Kidney (tissue), 14 donors: ENCODE measurements around the gene DNAJC5G. TPM values are rescaled to one million over a fixed set of nuclear protein-coding genes. Genes with fewer than 3 reads are reported as not detected.

Source experiments
- DNase-seq, 5 donors: peaks; one replicate each; pipeline ENCODE4 v3.0.0-alpha.2; 2013 to 2020
- FAIRE-seq: peaks from 2 replicates; lab custom pipeline; 2012; peaks lifted over from hg19 to GRCh38; lab: Jason Lieb, UNC
- H3K27ac ChIP-seq, 2 donors: one replicate each; pipeline ENCODE4 v1.7.0; 2013; ENCODE audit warnings: low read depth in 2 of 2, low read length in 2 of 2, inconsistent platforms in 1 of 2
- H3K27me3 ChIP-seq: one replicate; pipeline ENCODE4 v1.7.1; 2013; ENCODE audit warnings: low read length, inconsistent platforms; ENCODE audit not compliant: control insufficient read depth, insufficient read depth
- H3K36me3 ChIP-seq, 3 donors: one replicate each; pipeline versions ENCODE4 v1.7.0 to v1.7.1; 2013; ENCODE audit warnings: low read length in 3 of 3, control low read depth in 1 of 3, inconsistent platforms in 1 of 3; ENCODE audit not compliant: insufficient read depth in 3 of 3, control insufficient read depth in 2 of 3
- H3K4me1 ChIP-seq, 3 donors: one replicate each; pipeline versions ENCODE4 v1.7.0 to v1.7.1; 2013; ENCODE audit warnings: low read length in 3 of 3, inconsistent platforms in 1 of 3, low read depth in 1 of 3; ENCODE audit not compliant: control insufficient read depth in 2 of 3, insufficient read depth in 2 of 3
- H3K4me3 ChIP-seq, 3 donors: one replicate each; pipeline versions ENCODE4 v1.7.0 to v1.8.1; 2013; ENCODE audit warnings: low read length in 3 of 3, control low read depth in 1 of 3, inconsistent platforms in 1 of 3
- H3K9ac ChIP-seq, 3 donors: one replicate each; pipeline versions ENCODE4 v1.7.0 to v1.7.1; 2013; ENCODE audit warnings: low read length in 3 of 3, control low read depth in 1 of 3, inconsistent platforms in 1 of 3
- H3K9me3 ChIP-seq, 3 donors: one replicate each; pipeline versions ENCODE4 v1.7.0 to v1.7.1; 2013; ENCODE audit warnings: low read length in 3 of 3, control low read depth in 1 of 3, inconsistent platforms in 1 of 3; ENCODE audit not compliant: control insufficient read depth in 2 of 3, insufficient read depth in 1 of 3
- CTCF ChIP-seq: IDR thresholded peaks from 3 replicates; pipeline ENCODE4 v1.5.1; 2012; ENCODE audit warnings: mild to moderate bottlenecking, moderate library complexity, borderline replicate concordance; ENCODE audit not compliant: insufficient read depth; ENCODE audit errors: extremely low read depth
- intact Hi-C: fragments of 100-400 bp; cut with DNase I; formaldehyde crosslinking; loops from one replicate; pipeline ENCODE4 v1.11.1; 2022
- polyA plus RNA-seq: library from polyadenylated mRNA; stranded (reverse); fragments of 350-450 nt; fragmentation: Illumina TruSeq; extraction: RNeasy Lipid Tissue Mini Kit (QIAGEN cat#74804); gene quantifications from one replicate; pipeline ENCODE4 v1.2.3, GENCODE V29; 2014; ENCODE audit warnings: low read depth, low replicate concordance; ENCODE audit not compliant: insufficient read depth
- total RNA-seq: library from RNA; stranded (reverse); fragmentation: NEBNext Ultra II Directional; extraction: Animal tissue kit (Norgen Biotek cat#: 25700); gene quantifications from one replicate; pipeline ENCODE4 v1.2.1, GENCODE V29; 2021
- donor health status: control.
- donor health status: control.
- donor health status: control.
- donor health status: control.
- donor health status: control.
- donor health status: DM: yes; HTN: yes; CAD: no.
- donor health status: Normal renal cell carcinoma (clear cell type).

The DNAJC5G gene
- total and polyA plus RNA-seq, 2 donors from 2014 or later = not detected

GRCh38 chr2:27281855-27282559, 6.8 kb downstream of the DNAJC5G start, which contains the start of gene TRIM54:
TSS of gene TRIM54 (plus strand) at chr2:27282429. CDS start at chr2:27282732, 303 bp downstream.
- H3K4me3 ChIP-seq = no peak within 1 kb of the TSS
- H3K27ac ChIP-seq = no peak within 1 kb of the TSS
- H3K4me1 ChIP-seq = no peaks in the 10 kb centered on the region
- DNase-seq (peak in 3 of 5 donors; percentile 56 to 71 (median 57)), FAIRE-seq (no peak)
- no peak within 1 kb of the TSS for H3K9ac ChIP-seq
- no peaks in the 10 kb centered on the region for H3K9me3 ChIP-seq
- no peak for TF ChIP-seq CTCF
- no peaks in the 10 kb centered on the region for H3K27me3 ChIP-seq
- no peaks in the 10 kb centered on the region for H3K36me3 ChIP-seq
- intact Hi-C loops = no loop called here

GRCh38 chr2:27282892-27283291, 7.7 kb downstream of the DNAJC5G start:
- Histone ChIP-seq H3K4me1 (no peaks in the 10 kb centered on the region), H3K9me3 (no peaks in the 10 kb centered on the region), H3K4me3 (no peak overlapping the region), H3K27ac (no peak overlapping the region), H3K27me3 (no peaks in the 10 kb centered on the region), H3K9ac (no peak overlapping the region), H3K36me3 (no peaks in the 10 kb centered on the region)
- DNase-seq (no peak), FAIRE-seq (no peak)
- intact Hi-C loops = no loop called here
- TF ChIP-seq CTCF = no peak

- Histone ChIP-seq H3K4me3 (no peak overlapping the region), H3K27ac (no peak overlapping the region), H3K36me3 (no peaks in the 10 kb centered on the region), H3K9me3 (no peaks in the 10 kb centered on the region), H3K9ac (no peak overlapping the region), H3K27me3 (no peaks in the 10 kb centered on the region), H3K4me1 (no peaks in the 10 kb centered on the region)
- intact Hi-C loops = no loop called here
- TF ChIP-seq CTCF = no peak
- no peak for FAIRE-seq
- DNase-seq = no peak
These were observed 9.8 kb downstream of the DNAJC5G start for GRCh38 chr2:27284996-27285395.
